Right atrium auricular region (tissue), 2 donors: Measurements from ENCODE around the gene RARG. TPM values are rescaled to one million over a fixed set of nuclear protein-coding genes. Genes with fewer than 3 reads are reported as not detected.

ENCODE experiments used
- DNase-seq: peaks from one replicate; pipeline ENCODE4 v3.0.0-alpha.2; 2019; ENCODE audit warnings: low spot score
- H3K27ac ChIP-seq, 2 donors: fragments of 200-600 bp; sonication (generic); 1 replicate in 1 of 2; 2 replicates in 1 of 2; pipeline ENCODE4 v1.5.1; 2016 to 2019
- H3K27me3 ChIP-seq, 2 donors: fragments of 200-600 bp; sonication (generic); one replicate each; pipeline versions ENCODE4 v1.5.1 to v1.6.0; 2017 to 2019
- H3K36me3 ChIP-seq: fragments of 200-600 bp; sonication (generic); one replicate; pipeline ENCODE4 v1.5.1; 2016
- H3K4me1 ChIP-seq, 2 donors: fragments of 200-600 bp; sonication (generic); one replicate each; pipeline versions ENCODE4 v1.5.1 to v1.6.0; 2017 to 2019
- H3K4me3 ChIP-seq, 2 donors: fragments of 200-600 bp; sonication (generic); 1 replicate in 1 of 2; 2 replicates in 1 of 2; pipeline ENCODE4 v1.5.1; 2017 to 2019; ENCODE audit warnings: mild to moderate bottlenecking in 1 of 2, moderate library complexity in 1 of 2
- H3K9me3 ChIP-seq, 2 donors: fragments of 200-600 bp; sonication (generic); one replicate each; pipeline ENCODE4 v1.5.1; 2019
- CTCF ChIP-seq, 2 donors: fragments of 200-600 bp; sonication (generic); IDR thresholded peaks; one replicate each; pipeline ENCODE4 v1.5.1; 2019; ENCODE audit warnings: antibody characterized with exemption in 2 of 2
- total RNA-seq, 2 donors: library from RNA; depleted of rRNA; stranded (reverse); fragments of >200 nt; gene quantifications; one replicate each; pipeline ENCODE4 v1.1.0, GENCODE V29; 2016

RARG gene
- total RNA-seq, 2 donors from 2014 or later, result 14.8 to 15.0 TPM

DNA sequence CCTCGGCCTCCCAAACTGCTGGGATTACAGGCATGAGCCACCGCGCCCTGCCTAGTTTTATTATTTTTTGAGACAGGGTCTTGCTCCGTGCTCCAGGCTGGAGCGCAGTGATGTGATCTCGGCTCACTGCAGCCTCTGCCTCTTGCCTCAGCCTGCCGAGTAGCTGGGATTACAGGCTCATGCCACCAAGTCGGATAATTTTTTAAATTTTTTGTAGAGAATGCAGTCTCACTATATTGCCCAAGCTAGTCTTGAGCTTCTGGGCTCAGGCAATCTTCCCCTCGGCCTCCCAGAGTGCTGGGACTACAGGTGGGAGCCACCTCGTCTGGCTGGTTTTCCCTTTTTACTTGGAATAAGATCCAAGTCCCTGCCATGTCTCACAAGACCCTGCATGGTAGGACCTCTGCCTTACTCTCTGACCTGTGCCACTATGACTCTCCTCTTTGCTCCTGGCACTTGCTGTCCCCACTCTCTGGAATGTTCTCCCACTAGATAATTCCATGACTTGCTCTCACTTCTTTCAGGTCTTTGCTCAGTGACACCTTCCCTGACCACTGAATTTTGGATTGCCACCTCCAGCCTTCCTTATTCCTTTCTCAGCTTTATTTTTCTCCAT, 7.7 kb upstream of the RARG start:
- Histone ChIP-seq H3K27me3 (no peaks in the 10 kb centered on the region), H3K4me1 (no peaks in the 10 kb centered on the region), H3K36me3 (no peaks in the 10 kb centered on the region), H3K27ac (no peak overlapping the region), H3K4me3 (no peak overlapping the region), H3K9me3 (no peaks in the 10 kb centered on the region)
- TF ChIP-seq CTCF (IDR thresholded peaks at IDR 0.05), result no peak
- no peak for DNase-seq

DNA sequence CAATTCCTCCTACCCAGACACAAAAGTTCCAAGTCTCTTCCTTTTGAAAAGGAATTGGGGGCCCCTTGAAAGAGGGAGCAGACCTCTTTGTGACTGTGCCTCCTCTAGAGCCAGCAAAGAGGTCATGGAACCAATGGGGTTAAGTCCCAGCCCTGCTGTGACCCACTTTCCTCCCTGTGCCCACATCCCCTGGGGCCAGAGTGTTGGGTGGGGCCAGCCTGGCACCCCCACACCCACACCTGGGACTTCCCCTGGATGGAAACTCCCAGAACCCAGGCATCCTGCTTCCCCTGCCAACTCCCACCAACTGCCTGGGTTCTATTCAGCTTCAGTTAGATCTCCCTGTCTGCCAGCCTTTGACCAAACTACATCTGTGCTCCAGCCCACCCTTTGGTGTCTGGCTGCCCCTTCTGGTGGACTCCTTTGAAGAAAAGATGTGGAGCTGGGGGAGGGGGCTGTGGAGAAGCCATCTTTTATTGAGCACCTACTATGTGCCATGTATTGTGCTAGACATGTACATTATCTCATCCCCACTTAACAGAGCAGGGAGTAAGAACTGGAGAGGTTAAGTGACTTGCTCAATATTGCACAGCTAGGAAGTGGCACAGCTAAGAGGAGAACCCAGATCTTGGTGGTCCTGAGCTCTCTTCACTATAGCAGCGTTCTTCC, 4.6 kb upstream of the RARG start:
- no peak overlapping the region for H3K4me3 ChIP-seq
- no peak for DNase-seq
- TF ChIP-seq CTCF (IDR thresholded peaks at IDR 0.05), result no peak

GRCh38 chr12:53235742-53236442, 3.9 kb upstream of the RARG start:
- no peak for TF ChIP-seq CTCF (IDR thresholded peaks at IDR 0.05)
- H3K4me1 ChIP-seq, result peaks cover 0 to 35% of the 10 kb centered on the region in 2 donors
- H3K4me3 ChIP-seq, result no peak overlapping the region
- H3K27ac ChIP-seq, result no peak overlapping the region
- DNase-seq, result no peak
- H3K36me3 ChIP-seq, result no peaks in the 10 kb centered on the region
- H3K27me3 ChIP-seq, result no peaks in the 10 kb centered on the region
- no peaks in the 10 kb centered on the region for H3K9me3 ChIP-seq

More for the DNA sequence above, 4.6 kb upstream of the RARG start:
- H3K9me3 ChIP-seq, result no peaks in the 10 kb centered on the region
- H3K36me3 ChIP-seq, result no peaks in the 10 kb centered on the region
- peaks cover 0 to 28% of the 10 kb centered on the region in 2 donors for H3K4me1 ChIP-seq
- H3K27ac ChIP-seq, result no peak overlapping the region
- H3K27me3 ChIP-seq, result no peaks in the 10 kb centered on the region

DNA sequence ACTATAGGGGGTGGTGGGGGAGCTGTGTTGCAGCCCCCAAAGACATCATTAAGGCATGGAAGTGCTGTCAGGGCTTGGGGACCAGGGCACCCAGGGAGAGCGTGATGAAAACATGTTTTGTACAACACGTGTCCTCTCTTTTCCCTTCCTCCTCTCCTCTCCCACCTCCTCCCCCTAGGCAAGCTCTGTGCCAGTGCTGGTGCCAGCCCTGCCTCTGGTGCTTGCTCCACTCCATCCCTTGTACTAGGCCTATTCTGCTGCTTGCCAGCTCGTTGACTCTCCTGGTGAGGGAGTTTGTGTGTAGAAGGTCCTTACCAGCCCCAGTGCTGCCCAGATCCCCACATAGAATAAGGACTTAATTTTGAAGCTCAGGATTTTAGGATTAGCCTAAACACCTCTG, 3.2 kb upstream of the RARG start:
- no peak overlapping the region for H3K27ac ChIP-seq

DNA sequence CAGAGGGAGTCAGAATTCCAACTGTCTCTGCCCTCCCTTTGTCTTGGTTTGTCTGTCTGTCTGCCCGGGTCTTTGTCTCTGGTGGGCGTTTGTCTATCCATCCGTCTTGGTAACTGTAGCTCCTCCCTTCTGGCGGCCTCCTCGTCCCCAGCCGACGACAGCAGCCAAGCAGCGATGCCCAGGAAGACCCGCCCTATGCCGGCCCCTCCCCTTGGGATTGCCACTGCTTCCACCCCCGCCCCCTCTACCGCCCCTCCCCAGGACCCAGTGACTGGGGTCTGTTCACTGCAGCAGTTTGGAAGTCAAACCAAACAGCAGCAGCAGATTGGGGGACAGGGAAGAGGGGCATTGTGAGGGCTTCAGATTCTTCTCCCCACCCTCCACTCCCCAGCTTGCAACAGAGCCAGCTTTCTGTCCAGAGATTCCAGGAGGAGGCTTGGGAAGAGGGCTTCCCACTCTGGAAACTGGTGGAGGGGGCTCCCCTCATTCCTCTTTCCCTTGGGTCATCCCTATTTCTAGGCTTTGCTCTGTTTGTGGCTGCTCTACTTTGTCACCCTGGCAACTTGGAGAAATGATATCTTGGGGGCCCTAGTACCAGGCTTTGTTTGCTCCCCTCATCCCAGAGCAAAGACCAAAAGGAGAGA, 2.4 kb upstream of the RARG start:
- DNase-seq, result no peak
- TF ChIP-seq CTCF (IDR thresholded peaks at IDR 0.05), result no peak
- Histone ChIP-seq H3K27me3 (no peaks in the 10 kb centered on the region), H3K9me3 (no peaks in the 10 kb centered on the region), H3K36me3 (no peaks in the 10 kb centered on the region), H3K4me1 (peaks cover 0 to 44% of the 10 kb centered on the region in 2 donors), H3K4me3 (no peak overlapping the region), H3K27ac (peak overlapping the region in 1 of 2 donors; percentile 79)

More for the DNA sequence above, 3.2 kb upstream of the RARG start:
- Histone ChIP-seq H3K9me3 (no peaks in the 10 kb centered on the region), H3K4me1 (peaks cover 0 to 43% of the 10 kb centered on the region in 2 donors), H3K36me3 (no peaks in the 10 kb centered on the region), H3K4me3 (no peak overlapping the region), H3K27me3 (no peaks in the 10 kb centered on the region)
- TF ChIP-seq CTCF (IDR thresholded peaks at IDR 0.05), result no peak
- no peak for DNase-seq
